ENCODE results near the gene NDEL1.

DNA sequence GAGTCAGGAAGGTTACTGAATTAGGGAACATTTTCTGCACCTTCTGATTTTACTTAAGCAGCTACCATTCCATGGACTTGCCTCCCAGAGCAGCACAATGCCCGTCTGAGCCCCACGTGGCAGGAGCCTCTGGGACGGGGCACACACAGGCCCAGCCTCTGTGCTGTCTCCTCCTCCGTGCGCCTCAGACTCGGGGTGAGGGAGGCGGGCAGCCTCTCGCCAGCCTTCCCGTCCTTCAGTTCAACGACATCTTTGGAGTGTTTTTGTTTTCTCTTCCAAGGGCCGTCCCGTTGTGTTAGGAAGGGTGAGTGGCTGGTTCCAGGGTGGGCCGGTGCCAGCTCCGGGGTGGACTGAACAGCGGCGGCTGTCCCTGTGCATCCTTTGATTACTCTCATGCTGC, 31.8 kb downstream of the NDEL1 start:
- no peak for TF ChIP-seq RAD21 (IDR thresholded peaks at IDR 0.05; ENCODE audit: low read depth)
- TF ChIP-seq POLR2AphosphoS5 (IDR thresholded peaks at IDR 0.05; ENCODE audit: low read depth, low read length) = no peak
- TF ChIP-seq, protein P1, sequence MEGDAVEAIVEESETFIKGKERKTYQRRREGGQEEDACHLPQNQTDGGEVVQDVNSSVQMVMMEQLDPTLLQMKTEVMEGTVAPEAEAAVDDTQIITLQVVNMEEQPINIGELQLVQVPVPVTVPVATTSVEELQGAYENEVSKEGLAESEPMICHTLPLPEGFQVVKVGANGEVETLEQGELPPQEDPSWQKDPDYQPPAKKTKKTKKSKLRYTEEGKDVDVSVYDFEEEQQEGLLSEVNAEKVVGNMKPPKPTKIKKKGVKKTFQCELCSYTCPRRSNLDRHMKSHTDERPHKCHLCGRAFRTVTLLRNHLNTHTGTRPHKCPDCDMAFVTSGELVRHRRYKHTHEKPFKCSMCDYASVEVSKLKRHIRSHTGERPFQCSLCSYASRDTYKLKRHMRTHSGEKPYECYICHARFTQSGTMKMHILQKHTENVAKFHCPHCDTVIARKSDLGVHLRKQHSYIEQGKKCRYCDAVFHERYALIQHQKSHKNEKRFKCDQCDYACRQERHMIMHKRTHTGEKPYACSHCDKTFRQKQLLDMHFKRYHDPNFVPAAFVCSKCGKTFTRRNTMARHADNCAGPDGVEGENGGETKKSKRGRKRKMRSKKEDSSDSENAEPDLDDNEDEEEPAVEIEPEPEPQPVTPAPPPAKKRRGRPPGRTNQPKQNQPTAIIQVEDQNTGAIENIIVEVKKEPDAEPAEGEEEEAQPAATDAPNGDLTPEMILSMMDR (IDR thresholded peaks at IDR 0.05 in 2 of 3, conservative IDR thresholded peaks at IDR 0.05 in 1 of 3; ENCODE audit: borderline replicate concordance in 1 of 3, insufficient read depth in 1 of 3, low read depth in 2 of 3, low read length in 2 of 3) = no peak
- no peak for TF ChIP-seq POLR2A (IDR thresholded peaks at IDR 0.05; ENCODE audit: borderline replicate concordance, extremely low read depth, insufficient read depth, insufficient read length)
- TF ChIP-seq, protein P2, sequence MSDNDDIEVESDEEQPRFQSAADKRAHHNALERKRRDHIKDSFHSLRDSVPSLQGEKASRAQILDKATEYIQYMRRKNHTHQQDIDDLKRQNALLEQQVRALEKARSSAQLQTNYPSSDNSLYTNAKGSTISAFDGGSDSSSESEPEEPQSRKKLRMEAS (IDR thresholded peaks at IDR 0.05) = no peak
- no peak for TF ChIP-seq EZH2 (IDR thresholded peaks at IDR 0.05)
- TF ChIP-seq, protein P3, sequence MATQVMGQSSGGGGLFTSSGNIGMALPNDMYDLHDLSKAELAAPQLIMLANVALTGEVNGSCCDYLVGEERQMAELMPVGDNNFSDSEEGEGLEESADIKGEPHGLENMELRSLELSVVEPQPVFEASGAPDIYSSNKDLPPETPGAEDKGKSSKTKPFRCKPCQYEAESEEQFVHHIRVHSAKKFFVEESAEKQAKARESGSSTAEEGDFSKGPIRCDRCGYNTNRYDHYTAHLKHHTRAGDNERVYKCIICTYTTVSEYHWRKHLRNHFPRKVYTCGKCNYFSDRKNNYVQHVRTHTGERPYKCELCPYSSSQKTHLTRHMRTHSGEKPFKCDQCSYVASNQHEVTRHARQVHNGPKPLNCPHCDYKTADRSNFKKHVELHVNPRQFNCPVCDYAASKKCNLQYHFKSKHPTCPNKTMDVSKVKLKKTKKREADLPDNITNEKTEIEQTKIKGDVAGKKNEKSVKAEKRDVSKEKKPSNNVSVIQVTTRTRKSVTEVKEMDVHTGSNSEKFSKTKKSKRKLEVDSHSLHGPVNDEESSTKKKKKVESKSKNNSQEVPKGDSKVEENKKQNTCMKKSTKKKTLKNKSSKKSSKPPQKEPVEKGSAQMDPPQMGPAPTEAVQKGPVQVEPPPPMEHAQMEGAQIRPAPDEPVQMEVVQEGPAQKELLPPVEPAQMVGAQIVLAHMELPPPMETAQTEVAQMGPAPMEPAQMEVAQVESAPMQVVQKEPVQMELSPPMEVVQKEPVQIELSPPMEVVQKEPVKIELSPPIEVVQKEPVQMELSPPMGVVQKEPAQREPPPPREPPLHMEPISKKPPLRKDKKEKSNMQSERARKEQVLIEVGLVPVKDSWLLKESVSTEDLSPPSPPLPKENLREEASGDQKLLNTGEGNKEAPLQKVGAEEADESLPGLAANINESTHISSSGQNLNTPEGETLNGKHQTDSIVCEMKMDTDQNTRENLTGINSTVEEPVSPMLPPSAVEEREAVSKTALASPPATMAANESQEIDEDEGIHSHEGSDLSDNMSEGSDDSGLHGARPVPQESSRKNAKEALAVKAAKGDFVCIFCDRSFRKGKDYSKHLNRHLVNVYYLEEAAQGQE (IDR thresholded peaks at IDR 0.05; ENCODE audit: low read depth) = no peak
- TF ChIP-seq FOSL1 (IDR thresholded peaks at IDR 0.05; ENCODE audit: low read depth) = no peak
- TF ChIP-seq YY1 (IDR thresholded peaks at IDR 0.05; ENCODE audit: extremely low read depth, insufficient replicate concordance, low read depth, low read length) = no peak
- no peak for TF ChIP-seq CEBPB (IDR thresholded peaks at IDR 0.05; ENCODE audit: low read depth)

Data from HCT116 (cell line).